CD4-positive, alpha-beta T cell (primary cell): ENCODE measurements around the gene SAMD10. TPM values are rescaled to one million over a fixed set of nuclear protein-coding genes. Genes with fewer than 3 reads are reported as not detected.

Source experiments
- ATAC-seq: fragments of 200-7000 bp; cut with Tn5 transposase; one replicate; pipeline ENCODE4 v1.10.0; 2022; ENCODE audit warnings: mild to moderate bottlenecking; ENCODE audit not compliant: poor library complexity
- CTCF ChIA-PET: fragments of 350-600 bp; sonication (Branson Sonifier 250); formaldehyde crosslinking; loops from one replicate; lab custom pipeline; 2021; ENCODE audit warnings: antibody characterized with exemption, inconsistent platforms; lab: Charles Lee
- POLR2A ChIA-PET: fragments of 350-600 bp; sonication (Branson Sonifier 250); formaldehyde crosslinking; loops from one replicate; lab custom pipeline; 2021; ENCODE audit warnings: antibody characterized with exemption, inconsistent platforms; lab: Charles Lee
- DNase-seq, 14 experiments: peaks; one replicate each; pipeline ENCODE4 v3.0.0-alpha.2; 2013 to 2020; ENCODE audit warnings: mixed read lengths in 2 of 14
- H3K27ac ChIP-seq, 2 donors: one replicate each; pipeline versions ENCODE4 v1.5.1 to v1.7.0; 2013; ENCODE audit warnings: low read length in 2 of 2, low read depth in 1 of 2, mild to moderate bottlenecking in 1 of 2
- H3K27me3 ChIP-seq, 2 experiments: 1 replicate in 1 of 2; 2 replicates in 1 of 2; pipeline versions ENCODE4 v1.6.1 to v1.7.0; 2013; ENCODE audit warnings: low read length in 2 of 2, control low read depth in 1 of 2, mild to moderate bottlenecking in 1 of 2, moderate library complexity in 1 of 2; ENCODE audit not compliant: insufficient read depth in 2 of 2, control insufficient read depth in 1 of 2
- H3K36me3 ChIP-seq: one replicate; pipeline ENCODE4 v1.6.1; 2013; ENCODE audit warnings: low read length, control low read depth; ENCODE audit not compliant: insufficient read depth
- H3K4me1 ChIP-seq: one replicate; pipeline ENCODE4 v1.6.1; 2013; ENCODE audit warnings: low read length, control low read depth; ENCODE audit not compliant: insufficient read depth
- H3K4me3 ChIP-seq: one replicate; pipeline ENCODE4 v1.5.1; 2013; ENCODE audit warnings: mild to moderate bottlenecking, low read length, moderate library complexity
- H3K9me3 ChIP-seq, 2 experiments: 1 replicate in 1 of 2; 2 replicates in 1 of 2; pipeline versions ENCODE4 v1.6.1 to v1.7.0; 2013; ENCODE audit warnings: low read length in 2 of 2, mild to moderate bottlenecking in 2 of 2, control low read depth in 1 of 2, moderate library complexity in 1 of 2; ENCODE audit not compliant: control insufficient read depth in 1 of 2, insufficient read depth in 1 of 2
- H3K27ac Mint-ChIP-seq: one replicate; pipeline ENCODE4 v1.8.0; 2020; ENCODE audit warnings: mixed read lengths
- H3K27me3 Mint-ChIP-seq: one replicate; pipeline ENCODE4 v1.8.0; 2021; ENCODE audit warnings: mixed read lengths
- H3K36me3 Mint-ChIP-seq: one replicate; pipeline ENCODE4 v1.8.0; 2021; ENCODE audit warnings: low read depth, mixed read lengths
- H3K4me1 Mint-ChIP-seq: one replicate; pipeline ENCODE4 v1.8.0; 2021; ENCODE audit warnings: low read depth, mixed read lengths
- H3K4me3 Mint-ChIP-seq: one replicate; pipeline ENCODE4 v1.8.0; 2020; ENCODE audit warnings: mild to moderate bottlenecking, mixed read lengths
- H3K9me3 Mint-ChIP-seq: one replicate; pipeline ENCODE4 v1.8.0; 2020; ENCODE audit warnings: mixed read lengths
- intact Hi-C, 2 experiments: fragments of 100-400 bp; cut with DNase I in 1 of 2; cut with micrococcal nuclease in 1 of 2; formaldehyde crosslinking; loops; one replicate each; pipeline versions ENCODE4 v1.15.1 to v1.9.0; 2023 to 2025; cut with DNase I, micrococcal nuclease
- polyA plus RNA-seq, 2 donors: library from polyadenylated mRNA; unstranded; fragments of 120-200 nt; gene quantifications; one replicate each; pipeline ENCODE4 v1.2.1, GENCODE V29; 2013
- total RNA-seq, 174 experiments: library from RNA in 2 of 174; stranded (reverse) in 2 of 174; gene quantifications; one replicate each; pipeline ENCODE4 v1.2.3 and lab custom pipeline; 2021 to 2026
- TF ChIP-seq, protein P1 (sequence below): fragments of 200-600 bp; IDR thresholded peaks from one replicate; pipeline ENCODE4 v1.8.0; 2022; ENCODE audit warnings: antibody characterized with exemption, mild to moderate bottlenecking

Gene SAMD10
- total RNA-seq (10 to 100 TPM; 12.0 to 12.1 TPM), total RNA-seq (lab: John Stamatoyannopoulos, UW) (2.7 to 40.9 (median 9.6) reads per million in 172 experiments)
- 13.5 TPM for polyA plus RNA-seq (2013, experiment 1 of 2)
- 14.3 TPM for polyA plus RNA-seq (2013, experiment 2 of 2)

DNA sequence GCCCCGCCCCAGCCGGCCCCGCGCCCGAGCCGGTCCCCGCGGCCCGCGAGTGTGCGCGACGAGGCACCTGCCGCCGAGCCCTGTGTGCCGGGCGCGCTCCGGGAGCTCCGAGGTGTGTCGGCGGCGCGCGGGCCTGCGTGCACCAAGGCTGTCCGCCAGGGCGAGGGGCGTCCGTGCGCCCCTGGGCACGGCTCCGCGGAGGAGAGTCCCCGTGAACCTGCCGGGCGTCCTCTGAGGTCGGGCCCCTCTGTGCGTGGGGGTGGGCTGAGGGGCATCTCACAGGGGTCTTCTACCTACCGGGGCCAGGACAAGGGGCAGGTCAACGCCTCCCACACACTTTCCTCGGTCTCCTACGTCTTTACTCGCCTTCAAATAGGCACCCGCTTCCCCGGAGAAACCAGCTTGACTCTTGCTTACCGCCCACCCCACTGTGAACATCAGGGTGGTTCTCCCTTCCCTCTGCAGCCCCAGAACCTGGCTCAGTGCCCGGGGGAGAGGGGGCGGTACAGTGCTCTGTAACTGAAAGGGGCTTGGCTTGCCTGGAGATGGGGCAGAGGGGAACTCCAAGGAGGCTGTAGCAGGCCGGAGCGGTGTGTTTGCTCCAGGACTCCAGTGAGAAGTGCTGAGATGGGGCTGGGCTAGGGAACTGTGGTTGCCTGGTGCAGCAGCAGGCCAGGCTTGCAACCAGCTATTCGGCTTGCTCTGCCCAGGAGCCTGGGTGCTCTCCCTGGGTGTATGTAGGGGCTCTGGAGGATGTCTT, at the start of gene SAMD10:
SAMD10 (minus strand) TSS at position 86 of the 760 bp plus-strand sequence. CDS start 175 bp downstream, outside the sequence.
- DNase-seq, result peak in 13 of 14 experiments; percentile 45 to 86 (median 60)
- Histone ChIP-seq H3K4me3 (peak within 1 kb of the TSS; percentile 78), H3K4me1 (peaks cover 60% of the 10 kb centered on the region), H3K36me3 (peaks cover 30% of the 10 kb centered on the region), H3K27ac (peak within 1 kb of the TSS; percentile 85 to 87), H3K9me3 (no peaks in the 10 kb centered on the region), H3K27me3 (no peaks in the 10 kb centered on the region)
- peak; percentile 29 for ATAC-seq
- Mint-ChIP-seq H3K4me3 (peak within 1 kb of the TSS; percentile 90), H3K27ac (peak within 1 kb of the TSS; percentile 98), H3K9me3 (no peaks in the 10 kb centered on the region), H3K36me3 (peaks cover 62% of the 10 kb centered on the region), H3K4me1 (peaks cover 69% of the 10 kb centered on the region), H3K27me3 (no peaks in the 10 kb centered on the region)
- TF ChIP-seq, protein P1, sequence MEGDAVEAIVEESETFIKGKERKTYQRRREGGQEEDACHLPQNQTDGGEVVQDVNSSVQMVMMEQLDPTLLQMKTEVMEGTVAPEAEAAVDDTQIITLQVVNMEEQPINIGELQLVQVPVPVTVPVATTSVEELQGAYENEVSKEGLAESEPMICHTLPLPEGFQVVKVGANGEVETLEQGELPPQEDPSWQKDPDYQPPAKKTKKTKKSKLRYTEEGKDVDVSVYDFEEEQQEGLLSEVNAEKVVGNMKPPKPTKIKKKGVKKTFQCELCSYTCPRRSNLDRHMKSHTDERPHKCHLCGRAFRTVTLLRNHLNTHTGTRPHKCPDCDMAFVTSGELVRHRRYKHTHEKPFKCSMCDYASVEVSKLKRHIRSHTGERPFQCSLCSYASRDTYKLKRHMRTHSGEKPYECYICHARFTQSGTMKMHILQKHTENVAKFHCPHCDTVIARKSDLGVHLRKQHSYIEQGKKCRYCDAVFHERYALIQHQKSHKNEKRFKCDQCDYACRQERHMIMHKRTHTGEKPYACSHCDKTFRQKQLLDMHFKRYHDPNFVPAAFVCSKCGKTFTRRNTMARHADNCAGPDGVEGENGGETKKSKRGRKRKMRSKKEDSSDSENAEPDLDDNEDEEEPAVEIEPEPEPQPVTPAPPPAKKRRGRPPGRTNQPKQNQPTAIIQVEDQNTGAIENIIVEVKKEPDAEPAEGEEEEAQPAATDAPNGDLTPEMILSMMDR, result peak; percentile 33
- intact Hi-C loops, result loop anchor here (2.0 to 10.0 kb wide), 10 partner anchors 55 to 542 kb away; partner anchors contain the start of genes ARFRP1 (in 2 of the 2), ZGPAT (in 2 of the 2), C20orf204 (in 1 of the 2) and PTK6 (in 1 of the 2)
- ChIA-PET POLR2A (interaction anchor here (0.5 to 2.3 kb wide), 16 partner anchors 9 to 459 kb away, joined by 3 to 36 read pairs (median 3); partner anchors contain the start of genes PPDPF, RTEL1, TPD52L2 and UCKL1), CTCF (interaction anchor here (0.6 to 3.8 kb wide), 10 partner anchors 21 to 140 kb away, joined by 3 to 40 read pairs (median 4); partner anchors contain the start of genes TPD52L2 and UCKL1)

DNA sequence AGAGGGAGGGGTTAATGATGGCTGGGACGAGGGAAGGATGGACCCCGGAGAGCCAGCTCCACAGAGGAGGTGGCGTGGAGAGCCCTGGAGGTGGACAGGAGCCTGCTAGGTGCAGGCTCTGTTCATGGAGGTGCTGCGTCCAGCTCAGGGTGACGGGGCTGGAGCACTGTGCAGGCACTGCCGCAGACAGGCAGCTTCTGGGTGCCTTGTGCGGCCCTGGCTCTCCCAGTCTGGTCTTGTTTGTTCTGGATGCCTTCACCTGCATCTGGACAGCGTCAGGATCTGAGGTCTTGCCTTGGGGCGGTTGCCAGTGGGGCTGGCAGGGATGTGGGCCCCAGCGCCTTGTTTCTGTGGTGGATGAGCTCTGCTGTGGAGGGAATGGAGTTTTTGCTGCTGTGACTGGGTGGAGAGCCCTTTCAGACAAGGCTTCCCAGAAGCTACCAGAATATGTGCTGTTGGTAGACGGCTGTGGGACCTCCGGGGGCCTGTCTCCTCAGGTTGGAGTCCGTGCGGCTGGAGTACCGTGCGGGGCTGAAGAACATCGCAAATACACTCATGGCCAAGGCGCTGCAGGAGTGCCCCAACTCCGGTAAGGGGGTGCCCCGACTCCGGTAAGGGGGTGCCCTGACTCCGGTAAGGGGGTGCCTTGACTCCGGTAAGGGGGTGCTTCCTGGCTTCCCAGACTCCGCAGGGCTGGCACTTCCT, 48.7 kb upstream of the SAMD10 start:
- CTCF ChIA-PET, result no interaction called here
- no peak overlapping the region for H3K27ac Mint-ChIP-seq
- no peaks in the 10 kb centered on the region for H3K4me1 Mint-ChIP-seq
- Histone ChIP-seq H3K4me1 (no peaks in the 10 kb centered on the region), H3K27ac (no peak overlapping the region), H3K4me3 (no peak overlapping the region), H3K27me3 (no peaks in the 10 kb centered on the region), H3K9me3 (no peaks in the 10 kb centered on the region), H3K36me3 (peaks cover 94% of the 10 kb centered on the region)
- TF ChIP-seq, protein P1, result no peak
- no peaks in the 10 kb centered on the region for H3K27me3 Mint-ChIP-seq
- no peak overlapping the region for H3K4me3 Mint-ChIP-seq
- intact Hi-C loops, result no loop called here
- no peak for DNase-seq
- H3K9me3 Mint-ChIP-seq, result no peaks in the 10 kb centered on the region
- peaks cover 91% of the 10 kb centered on the region for H3K36me3 Mint-ChIP-seq
- ATAC-seq, result no peak
- POLR2A ChIA-PET, result interaction anchor here (1.1 kb wide), 1 partner anchor 11 kb away, joined by 4 read pairs; no protein-coding TSS in a partner anchor

GRCh38 chr20:64025826-64026412, 46.5 kb upstream of the SAMD10 start:
- no peaks in the 10 kb centered on the region for H3K27me3 ChIP-seq
- Mint-ChIP-seq H3K27me3 (no peaks in the 10 kb centered on the region), H3K27ac (no peak overlapping the region), H3K36me3 (peaks cover 97% of the 10 kb centered on the region), H3K4me3 (no peak overlapping the region), H3K9me3 (no peaks in the 10 kb centered on the region), H3K4me1 (no peaks in the 10 kb centered on the region)
- no peaks in the 10 kb centered on the region for H3K9me3 ChIP-seq
- H3K4me1 ChIP-seq, result no peaks in the 10 kb centered on the region
- intact Hi-C loops, result no loop called here
- DNase-seq (no peak), ATAC-seq (no peak)
- ChIA-PET POLR2A (no interaction called here), CTCF (interaction anchor here (2.3 kb wide), 1 partner anchor 13 kb away, joined by 8 read pairs; no protein-coding TSS in a partner anchor)
- peaks cover 99% of the 10 kb centered on the region for H3K36me3 ChIP-seq
- no peak overlapping the region for H3K27ac ChIP-seq
- TF ChIP-seq, protein P1, result no peak
- H3K4me3 ChIP-seq, result no peak overlapping the region
